Lower lobe of right lung (tissue), 2 donors: ENCODE data around the gene GRIFIN. TPM values are rescaled to one million over a fixed set of nuclear protein-coding genes. Genes with fewer than 3 reads are reported as not detected.
"Not testable (repeated sequence)": the region's sequence is repeated elsewhere in the genome, so short reads cannot be mapped to it uniquely, and the experiment has no call there.

Experiments used
- ATAC-seq, 2 donors: fragments of 200-7000 bp; cut with Tn5 transposase; one replicate each; pipeline ENCODE4 v1.9.1; 2020 to 2022; ENCODE audit warnings: mild to moderate bottlenecking in 2 of 2, moderate library complexity in 2 of 2
- DNase-seq: peaks from one replicate; pipeline ENCODE4 v3.0.0-alpha.2; 2020
- H3K27ac ChIP-seq: fragments of 200-600 bp; one replicate; pipeline ENCODE4 v1.8.0; 2022
- H3K27me3 ChIP-seq: fragments of 200-600 bp; one replicate; pipeline ENCODE4 v1.8.0; 2022; ENCODE audit warnings: low read depth
- H3K36me3 ChIP-seq: fragments of 200-600 bp; one replicate; pipeline ENCODE4 v1.8.0; 2022; ENCODE audit warnings: mild to moderate bottlenecking
- H3K4me1 ChIP-seq: fragments of 200-600 bp; one replicate; pipeline ENCODE4 v1.8.0; 2022
- H3K4me3 ChIP-seq: fragments of 200-600 bp; one replicate; pipeline ENCODE4 v1.8.0; 2022; ENCODE audit warnings: mild to moderate bottlenecking
- H3K9me3 ChIP-seq: fragments of 200-600 bp; one replicate; pipeline ENCODE4 v1.8.0; 2022
- CTCF ChIP-seq: fragments of 200-600 bp; IDR thresholded peaks from one replicate; pipeline ENCODE4 v1.8.0; 2022; ENCODE audit warnings: antibody characterized with exemption, mild to moderate bottlenecking
- intact Hi-C: fragments of 100-400 bp; cut with DNase I; formaldehyde crosslinking; loops from one replicate; pipeline ENCODE4 v1.11.0; 2022
- total RNA-seq: library from RNA; stranded (reverse); fragmentation: NEBNext Ultra II Directional; extraction: Animal tissue kit (Norgen Biotek cat#: 25700); gene quantifications from one replicate; pipeline ENCODE4 v1.2.1, GENCODE V29; 2021
- donor health status: DM: no; HTN: yes; CAD: no; lungs with severe emphysema.

GRIFIN gene
- total RNA-seq, 1 donor from 2014 or later, result not detected

- Histone ChIP-seq H3K27me3 (peaks cover 6% of the 10 kb centered on the region), H3K36me3 (no peaks in the 10 kb centered on the region), H3K9me3 (no peaks in the 10 kb centered on the region), H3K27ac (no peak overlapping the region), H3K4me1 (peaks cover 27% of the 10 kb centered on the region), H3K4me3 (no peak overlapping the region)
- no peak for TF ChIP-seq CTCF
- intact Hi-C loops, result no loop called here
- DNase-seq (no peak), ATAC-seq (no peak)
Observed at GRCh38 chr7:2473496-2474180, 2.6 kb downstream of the GRIFIN start.

- no peak overlapping the region for H3K4me3 ChIP-seq
- peaks cover 20% of the 10 kb centered on the region for H3K4me1 ChIP-seq
- intact Hi-C loops, result no loop called here
- no peaks in the 10 kb centered on the region for H3K36me3 ChIP-seq
- H3K27me3 ChIP-seq, result no peaks in the 10 kb centered on the region
- H3K9me3 ChIP-seq, result no peaks in the 10 kb centered on the region
- DNase-seq, result no peak
- no peak for ATAC-seq
- TF ChIP-seq CTCF, result no peak
- no peak overlapping the region for H3K27ac ChIP-seq
Observed at GRCh38 chr7:2472739-2473138, 3.5 kb downstream of the GRIFIN start.

- H3K27me3 ChIP-seq, result no peaks in the 10 kb centered on the region
- ATAC-seq (peak in 1 of 2 donors; percentile 23), DNase-seq (no peak)
- no peaks in the 10 kb centered on the region for H3K36me3 ChIP-seq
- H3K9me3 ChIP-seq, result no peaks in the 10 kb centered on the region
- H3K4me1 ChIP-seq, result peaks cover 14% of the 10 kb centered on the region
- H3K4me3 ChIP-seq, result no peak overlapping the region
- no peak for TF ChIP-seq CTCF
- intact Hi-C loops, result no loop called here
- no peak overlapping the region for H3K27ac ChIP-seq
Observed at GRCh38 chr7:2471396-2471795, 4.8 kb downstream of the GRIFIN start.

GRCh38 chr7:2471022-2471329 lies 5.2 kb downstream of the GRIFIN start:
- H3K4me1 ChIP-seq, result peaks cover 14% of the 10 kb centered on the region
- no peak for DNase-seq
- no peaks in the 10 kb centered on the region for H3K36me3 ChIP-seq
- H3K9me3 ChIP-seq, result no peaks in the 10 kb centered on the region
- no peak overlapping the region for H3K4me3 ChIP-seq
- H3K27me3 ChIP-seq, result no peaks in the 10 kb centered on the region
- H3K27ac ChIP-seq, result no peak overlapping the region
- intact Hi-C loops, result no loop called here
- no peak for ATAC-seq
- TF ChIP-seq CTCF, result no peak

GRCh38 chr7:2470204-2471021 lies 5.8 kb downstream of the GRIFIN start:
- no peak overlapping the region for H3K27ac ChIP-seq
- H3K4me3 ChIP-seq, result no peak overlapping the region
- H3K9me3 ChIP-seq, result no peaks in the 10 kb centered on the region
- H3K4me1 ChIP-seq, result peaks cover 14% of the 10 kb centered on the region
- intact Hi-C loops, result no loop called here
- no peaks in the 10 kb centered on the region for H3K27me3 ChIP-seq
- no peak for DNase-seq
- H3K36me3 ChIP-seq, result no peaks in the 10 kb centered on the region
- no peak for ATAC-seq
- no peak for TF ChIP-seq CTCF

GRCh38 chr7:2469460-2470203 lies 6.6 kb downstream of the GRIFIN start:
- intact Hi-C loops, H3K4me3 ChIP-seq: not testable (repeated sequence)

More at GRCh38 chr7:2469460-2470203, 6.6 kb downstream of the GRIFIN start:
- peaks cover 14% of the 10 kb centered on the region for H3K4me1 ChIP-seq
- DNase-seq, H3K9me3 ChIP-seq, H3K27me3 ChIP-seq, ATAC-seq, H3K27ac ChIP-seq, H3K36me3 ChIP-seq: not testable (repeated sequence)
